Hematopoietic multipotent progenitor cell treated with erythropoietin and hydrocortisone succinate and interleukin-3 and kit ligand, for 8 days (in vitro differentiated cells): Measurements from ENCODE around the gene TAAR6.
"Not testable (repeated sequence)": the region's sequence is repeated elsewhere in the genome, so short reads cannot be mapped to it uniquely, and the experiment has no call there.

ENCODE experiments used
- DNase-seq: peaks from one replicate; pipeline ENCODE4 v3.0.0-alpha.2; 2015

TAAR6 gene

GRCh38 chr6:132570221-132570777 lies at the start of gene TAAR6:
Gene TAAR6, plus strand, starts transcription at chr6:132570322. Its CDS starts 0 bp downstream, at chr6:132570322.
- no peak for DNase-seq

- DNase-seq: no peak
These were observed 49.2 kb upstream of the TAAR6 start for GRCh38 chr6:132520953-132521352.

GRCh38 chr6:132524646-132525045 lies 45.5 kb upstream of the TAAR6 start:
- DNase-seq: no peak

GRCh38 chr6:132525866-132526265 lies 44.3 kb upstream of the TAAR6 start:
- DNase-seq: no peak

GRCh38 chr6:132526461-132526860 lies 43.7 kb upstream of the TAAR6 start:
- DNase-seq: no peak

GRCh38 chr6:132527791-132528190 lies 42.3 kb upstream of the TAAR6 start:
- DNase-seq: no peak

GRCh38 chr6:132530293-132530974 lies 39.7 kb upstream of the TAAR6 start:
- peak; percentile 82 for DNase-seq

- not testable (repeated sequence) for DNase-seq
These were observed 35.6 kb upstream of the TAAR6 start for GRCh38 chr6:132534546-132534945.

- DNase-seq: no peak
These were observed 33.0 kb upstream of the TAAR6 start for GRCh38 chr6:132537145-132537544.

GRCh38 chr6:132537977-132538376 lies 32.1 kb upstream of the TAAR6 start, which contains the start of gene TAAR9:
Gene TAAR9, plus strand, starts transcription at chr6:132538277. Its CDS starts 13 bp downstream, at chr6:132538290.
- no peak for DNase-seq

- no peak for DNase-seq
These were observed 25.3 kb upstream of the TAAR6 start for GRCh38 chr6:132544826-132545225.

GRCh38 chr6:132548746-132549463 lies 21.2 kb upstream of the TAAR6 start:
- no peak for DNase-seq

- no peak for DNase-seq
These were observed 18.9 kb upstream of the TAAR6 start for GRCh38 chr6:132551214-132551613.

GRCh38 chr6:132552372-132552771 lies 17.8 kb upstream of the TAAR6 start, which contains the start of gene TAAR8:
Gene TAAR8, plus strand, starts transcription at chr6:132552672. Its CDS starts 21 bp downstream, at chr6:132552693.
- no peak for DNase-seq

GRCh38 chr6:132560087-132560486 lies 10.0 kb upstream of the TAAR6 start:
- not testable (repeated sequence) for DNase-seq

GRCh38 chr6:132566404-132566803 lies 3.7 kb upstream of the TAAR6 start:
- DNase-seq: no peak

- no peak for DNase-seq
These were observed 2.6 kb upstream of the TAAR6 start for GRCh38 chr6:132567566-132567965.

- no peak for DNase-seq
These were observed 1.5 kb upstream of the TAAR6 start for GRCh38 chr6:132568611-132569010.

- no peak for DNase-seq
These were observed 952 bp upstream of the TAAR6 start for GRCh38 chr6:132569170-132569569.

GRCh38 chr6:132571774-132572173 lies 1.7 kb downstream of the TAAR6 start:
- DNase-seq: no peak

- no peak for DNase-seq
These were observed 14.6 kb downstream of the TAAR6 start for GRCh38 chr6:132584698-132585097.

GRCh38 chr6:132587424-132587823 lies 17.3 kb downstream of the TAAR6 start:
- DNase-seq: no peak

GRCh38 chr6:132589454-132589853 lies 19.3 kb downstream of the TAAR6 start, which contains the start of gene TAAR5:
Gene TAAR5, minus strand, starts transcription at chr6:132589741. Its CDS starts 55 bp downstream, at chr6:132589686.
- DNase-seq: no peak

GRCh38 chr6:132590362-132590761 lies 20.2 kb downstream of the TAAR6 start:
- DNase-seq: no peak
